ENCODE measurements around the gene FAM53B. TPM values are rescaled to one million over a fixed set of nuclear protein-coding genes. Genes with fewer than 3 reads are reported as not detected.
A peak's percentile ranks its signal among the peaks of the same experiment; 100 is the strongest.

Gene FAM53B
- total RNA-seq, 6 experiments from 2014 or later: 4.4 to 10.8 (median 4.8) TPM

DNA sequence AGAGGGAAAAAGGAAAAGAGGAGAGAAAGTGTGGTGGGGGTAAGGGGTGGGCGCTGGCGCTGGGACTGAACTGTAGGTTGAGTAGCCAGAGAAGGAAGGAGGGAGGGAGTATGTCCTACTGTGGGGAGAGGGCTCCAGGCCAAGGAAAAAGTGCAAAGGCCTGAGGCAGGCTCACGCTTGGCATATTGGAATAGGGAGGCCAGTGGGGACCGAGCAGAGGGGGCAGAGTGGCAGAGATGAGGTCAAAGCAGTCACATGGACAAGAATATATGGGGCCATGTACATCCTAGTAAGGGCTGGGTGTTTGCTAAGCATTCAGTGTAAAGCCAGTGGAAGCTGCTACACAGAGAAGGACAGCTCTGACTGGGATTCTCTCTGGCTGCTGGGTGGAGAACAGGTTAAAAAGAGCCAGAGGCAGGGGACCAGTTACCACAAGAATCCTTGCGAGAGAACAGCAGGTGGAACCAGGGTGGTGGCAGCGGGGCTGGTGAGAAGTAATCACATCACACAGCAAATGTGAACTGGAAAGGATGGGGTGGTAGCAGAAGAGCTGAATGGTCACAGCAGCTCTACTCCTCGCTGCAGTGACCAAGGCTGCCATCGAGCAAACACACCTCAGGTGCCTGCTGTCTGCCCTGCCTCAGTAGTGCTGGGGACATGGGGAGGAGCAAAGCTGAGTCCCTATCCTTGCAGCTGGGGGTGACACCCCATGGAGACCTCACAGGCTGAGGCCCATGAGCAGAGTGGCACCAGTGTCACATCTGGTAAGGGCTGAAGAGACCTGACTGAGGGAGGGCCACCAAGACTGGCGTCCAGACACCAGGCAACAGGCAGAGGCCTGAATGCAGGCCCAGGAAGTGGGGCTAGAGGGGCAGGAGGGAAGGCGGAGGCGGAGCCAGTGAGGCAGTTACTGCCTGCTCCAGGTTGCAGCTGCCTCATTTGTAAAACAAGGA lies 39.5 kb downstream of the FAM53B start:
- WGBS (ENCODE audit: insufficient coverage, low coverage, low lambda C conversion rate, missing lambda C conversion rate): 89% methylated on average over 4 of the region's 11 CpGs

DNA sequence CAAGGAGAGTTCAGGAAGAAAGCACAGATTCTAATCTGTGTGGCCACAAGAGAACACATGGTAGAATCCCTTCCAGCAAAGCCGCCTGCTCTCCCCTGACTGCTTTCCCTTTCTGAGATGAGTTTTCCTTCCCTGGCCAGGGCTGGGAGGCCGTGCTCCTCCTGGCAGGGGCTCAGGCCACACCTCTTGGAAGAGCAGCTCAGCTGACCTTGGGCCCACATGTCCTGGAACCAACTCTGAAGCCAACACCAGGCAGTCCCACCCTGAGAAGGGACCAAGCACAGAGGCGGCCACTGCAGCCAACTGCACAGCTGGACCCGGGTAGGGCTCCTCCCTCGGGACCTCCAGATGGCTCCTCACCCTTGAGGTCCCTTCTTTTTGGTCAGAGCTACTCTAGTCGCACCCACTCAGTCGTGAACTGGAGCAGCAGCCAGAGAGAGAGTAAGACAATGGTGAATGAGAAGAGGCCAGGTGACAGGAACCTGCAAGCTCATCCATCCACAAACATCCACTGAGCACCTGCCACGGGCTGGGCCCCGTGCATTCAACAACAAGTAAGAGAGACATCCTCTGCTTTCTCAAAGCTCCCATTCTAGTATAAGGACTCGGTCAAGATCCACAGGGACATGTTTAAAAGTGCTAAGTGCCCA lies 40.3 kb downstream of the FAM53B start:
- H3K27me3 ChIP-seq: no peaks in the 10 kb centered on the region
- peaks cover 3 to 89% (median 40%) of the 10 kb centered on the region in 4 donors for H3K4me1 ChIP-seq
- H3K9me3 ChIP-seq: no peaks in the 10 kb centered on the region
- TF ChIP-seq, protein P1, sequence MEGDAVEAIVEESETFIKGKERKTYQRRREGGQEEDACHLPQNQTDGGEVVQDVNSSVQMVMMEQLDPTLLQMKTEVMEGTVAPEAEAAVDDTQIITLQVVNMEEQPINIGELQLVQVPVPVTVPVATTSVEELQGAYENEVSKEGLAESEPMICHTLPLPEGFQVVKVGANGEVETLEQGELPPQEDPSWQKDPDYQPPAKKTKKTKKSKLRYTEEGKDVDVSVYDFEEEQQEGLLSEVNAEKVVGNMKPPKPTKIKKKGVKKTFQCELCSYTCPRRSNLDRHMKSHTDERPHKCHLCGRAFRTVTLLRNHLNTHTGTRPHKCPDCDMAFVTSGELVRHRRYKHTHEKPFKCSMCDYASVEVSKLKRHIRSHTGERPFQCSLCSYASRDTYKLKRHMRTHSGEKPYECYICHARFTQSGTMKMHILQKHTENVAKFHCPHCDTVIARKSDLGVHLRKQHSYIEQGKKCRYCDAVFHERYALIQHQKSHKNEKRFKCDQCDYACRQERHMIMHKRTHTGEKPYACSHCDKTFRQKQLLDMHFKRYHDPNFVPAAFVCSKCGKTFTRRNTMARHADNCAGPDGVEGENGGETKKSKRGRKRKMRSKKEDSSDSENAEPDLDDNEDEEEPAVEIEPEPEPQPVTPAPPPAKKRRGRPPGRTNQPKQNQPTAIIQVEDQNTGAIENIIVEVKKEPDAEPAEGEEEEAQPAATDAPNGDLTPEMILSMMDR (IDR thresholded peaks at IDR 0.05): no peak
- no peak for TF ChIP-seq POLR2A (IDR thresholded peaks at IDR 0.05)
- no peak overlapping the region for H3K4me3 ChIP-seq
- H3K27ac ChIP-seq: peak overlapping the region; percentile 7 to 81 (median 42)
- WGBS (ENCODE audit: insufficient coverage, low coverage, low lambda C conversion rate, missing lambda C conversion rate): 70% methylated on average over 6 of the region's 10 CpGs
- ATAC-seq (peak in 3 of 4 donors; percentile 11 to 32 (median 30)), DNase-seq (peak in 2 of 3 donors; percentile 42 to 78)
- no peaks in the 10 kb centered on the region for H3K36me3 ChIP-seq
- intact Hi-C loops (cut with DNase I): no loop called here

More for the DNA sequence above, 39.5 kb downstream of the FAM53B start:
- Histone ChIP-seq H3K36me3 (no peaks in the 10 kb centered on the region), H3K27ac (peak overlapping the region in 1 of 3 donors; percentile 7), H3K9me3 (no peaks in the 10 kb centered on the region), H3K4me1 (peaks cover 3 to 92% (median 42%) of the 10 kb centered on the region in 4 donors), H3K4me3 (no peak overlapping the region), H3K27me3 (no peaks in the 10 kb centered on the region)
- TF ChIP-seq, protein P1 (IDR thresholded peaks at IDR 0.05): no peak
- TF ChIP-seq POLR2A (IDR thresholded peaks at IDR 0.05): no peak
- no peak for ATAC-seq
- peak in 1 of 3 donors; percentile 54 for DNase-seq
- intact Hi-C loops (cut with DNase I): no loop called here

DNA sequence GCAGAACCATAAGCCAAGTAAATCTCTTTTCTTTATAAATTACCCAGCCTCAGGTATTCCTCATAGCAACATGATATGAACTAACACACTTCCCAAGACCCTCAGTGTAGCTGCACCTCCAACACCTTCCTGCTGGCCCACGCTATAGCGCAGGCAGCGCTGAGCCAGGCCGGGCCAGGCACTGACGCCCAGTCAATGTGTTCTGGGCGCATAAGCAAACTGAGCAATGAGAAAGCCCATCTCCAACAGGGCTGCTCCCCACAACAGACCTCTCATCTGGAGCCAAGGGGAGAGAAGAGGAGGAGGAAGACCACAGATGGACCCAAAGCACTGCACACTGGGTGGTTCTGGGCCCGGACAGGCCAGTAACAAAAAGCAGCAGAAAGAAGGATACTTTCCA lies 40.8 kb downstream of the FAM53B start:
- TF ChIP-seq POLR2A (IDR thresholded peaks at IDR 0.05): no peak
- TF ChIP-seq, protein P1 (IDR thresholded peaks at IDR 0.05): no peak
- Histone ChIP-seq H3K36me3 (no peaks in the 10 kb centered on the region), H3K27ac (peak overlapping the region; percentile 7 to 81 (median 42)), H3K4me3 (no peak overlapping the region), H3K27me3 (no peaks in the 10 kb centered on the region), H3K9me3 (no peaks in the 10 kb centered on the region), H3K4me1 (peaks cover 3 to 84% (median 36%) of the 10 kb centered on the region in 4 donors)
- DNase-seq (no peak), ATAC-seq (no peak)
- WGBS (ENCODE audit: insufficient coverage, low coverage, low lambda C conversion rate, missing lambda C conversion rate): 64% methylated on average over 1 of the region's 7 CpGs
- intact Hi-C loops (cut with DNase I): no loop called here

DNA sequence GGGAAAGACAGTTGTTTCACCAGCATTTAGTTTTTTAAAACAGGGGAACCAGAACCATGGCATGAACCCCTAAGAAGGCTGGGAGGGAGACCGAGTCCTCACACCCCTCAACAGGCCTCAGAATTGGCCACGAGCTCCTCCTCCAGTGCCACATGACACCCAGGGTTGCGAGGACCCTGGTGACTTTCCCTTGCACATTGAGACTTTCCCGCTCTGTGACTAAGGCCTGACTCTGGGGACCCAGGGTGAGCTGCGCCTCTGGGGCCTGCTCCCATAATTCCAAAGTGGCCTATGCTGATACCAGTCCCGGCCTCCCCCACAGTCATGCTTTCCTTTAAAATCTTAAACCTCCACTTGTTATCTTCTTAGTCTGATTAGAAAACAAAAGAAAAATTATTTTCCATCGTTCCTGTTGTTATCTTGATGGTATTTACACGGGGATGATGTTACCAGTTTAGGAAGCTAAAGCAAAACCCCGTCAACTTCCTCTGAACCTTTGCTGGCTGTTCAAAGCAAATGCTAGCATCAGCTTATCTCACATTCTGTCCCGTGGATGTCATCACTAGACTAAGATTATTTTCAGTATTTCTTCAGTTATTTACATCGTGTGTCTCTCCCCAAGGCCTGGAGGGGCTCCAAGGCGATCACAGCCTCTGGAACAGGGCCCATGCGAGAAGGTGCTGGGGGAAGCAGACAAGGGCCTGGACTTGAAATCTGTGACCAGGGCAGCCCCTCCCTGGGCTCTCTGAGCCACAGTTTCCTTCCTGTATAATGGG lies 42.1 kb downstream of the FAM53B start:
- H3K27me3 ChIP-seq: no peaks in the 10 kb centered on the region
- 46% methylated on average over 9 of the region's 13 CpGs for WGBS (ENCODE audit: insufficient coverage, low coverage, low lambda C conversion rate, missing lambda C conversion rate)
- intact Hi-C loops (cut with DNase I): no loop called here
- H3K9me3 ChIP-seq: no peaks in the 10 kb centered on the region
- ATAC-seq (peak; percentile 13 to 32 (median 22)), DNase-seq (peak in 2 of 3 donors; percentile 71 to 75)
- H3K4me3 ChIP-seq: no peak overlapping the region
- peak overlapping the region; percentile 50 to 81 (median 74) for H3K27ac ChIP-seq
- H3K4me1 ChIP-seq: peaks cover 3 to 71% (median 25%) of the 10 kb centered on the region in 4 donors
- TF ChIP-seq POLR2A (IDR thresholded peaks at IDR 0.05): no peak
- TF ChIP-seq, protein P1 (IDR thresholded peaks at IDR 0.05): no peak
- no peaks in the 10 kb centered on the region for H3K36me3 ChIP-seq
